Esophagus squamous epithelium (tissue), 5 donors: ENCODE results near the gene PROSER2. TPM values are rescaled to one million over a fixed set of nuclear protein-coding genes. Genes with fewer than 3 reads are reported as not detected.

Experiments used
- DNase-seq: peaks from one replicate; lab custom pipeline; 2025; lab: John Stamatoyannopoulos, UW
- H3K27ac ChIP-seq, 4 donors: fragments of 200-600 bp; sonication (generic); one replicate each; pipeline ENCODE4 v1.5.1; 2016 to 2019; ENCODE audit warnings: mild to moderate bottlenecking in 1 of 4
- H3K27me3 ChIP-seq, 4 donors: fragments of 200-600 bp; sonication (generic); 1 replicate in 3 of 4; 2 replicates in 1 of 4; pipeline versions ENCODE4 v1.5.1 to v1.6.0; 2017 to 2021; ENCODE audit warnings: antibody characterized with exemption in 1 of 4
- H3K36me3 ChIP-seq, 3 donors: fragments of 200-600 bp; sonication (generic); one replicate each; pipeline ENCODE4 v1.5.1; 2016 to 2019
- H3K4me1 ChIP-seq, 3 donors: fragments of 200-600 bp; sonication (generic); one replicate each; pipeline ENCODE4 v1.5.1; 2017 to 2019
- H3K4me3 ChIP-seq, 4 donors: fragments of 200-600 bp; sonication (generic); 1 replicate in 3 of 4; 2 replicates in 1 of 4; pipeline ENCODE4 v1.5.1; 2016 to 2019; ENCODE audit warnings: mild to moderate bottlenecking in 2 of 4, moderate library complexity in 1 of 4
- H3K9me3 ChIP-seq, 3 donors: fragments of 200-600 bp; sonication (generic); one replicate each; pipeline ENCODE4 v1.5.1; 2016 to 2019
- CTCF ChIP-seq, 6 experiments: fragments of 450-650 bp in 4 of 6; fragments of 200-600 bp in 2 of 6; sonication (generic) in 2 of 6; IDR thresholded peaks; one replicate each; pipeline ENCODE4 v1.5.1; 2016 to 2019; ENCODE audit warnings: antibody characterized with exemption in 6 of 6, mild to moderate bottlenecking in 4 of 6, moderate library complexity in 4 of 6
- POLR2A ChIP-seq, 4 donors: fragments of 450-650 bp; IDR thresholded peaks; one replicate each; pipeline ENCODE4 v1.6.1; 2017; ENCODE audit warnings: antibody characterized with exemption in 4 of 4, mild to moderate bottlenecking in 4 of 4, moderate library complexity in 3 of 4
- WGBS, 2 donors: methylation state at CpG; one replicate each; pipeline ENCODE4 v1.1.5; 2018; 5-methylcytosine and 5-hydroxymethylcytosine counted together
- intact Hi-C: fragments of 100-400 bp; cut with DNase I; formaldehyde crosslinking; loops from one replicate; pipeline ENCODE4 v1.15.0; 2022
- total RNA-seq, 4 donors: library from RNA; depleted of rRNA; stranded (reverse); fragments of >200 nt; gene quantifications; one replicate each; pipeline ENCODE4 v1.1.0, GENCODE V29; 2016
- donor health status: DM: yes; HTN: yes; CAD: no.

The PROSER2 gene
- total RNA-seq, 4 donors from 2014 or later = 6.4 to 15.5 (median 11.1) TPM

- peaks cover 0 to 47% (median 0%) of the 10 kb centered on the region in 3 donors for H3K36me3 ChIP-seq
- H3K4me1 ChIP-seq = peaks cover 15 to 50% (median 15%) of the 10 kb centered on the region in 3 donors
- peak overlapping the region in 1 of 4 donors; percentile 32 for H3K4me3 ChIP-seq
- H3K9me3 ChIP-seq = no peaks in the 10 kb centered on the region
- H3K27ac ChIP-seq = peak overlapping the region in 2 of 4 donors; percentile 9 to 54
- no peak for DNase-seq
- no peaks in the 10 kb centered on the region for H3K27me3 ChIP-seq
- WGBS, 2 donors = 80 to 100% methylated on average over 1 to 2 of the region's 8 CpGs
- intact Hi-C loops = no loop called here
- TF ChIP-seq CTCF (IDR thresholded peaks at IDR 0.05) (no peak), POLR2A (IDR thresholded peaks at IDR 0.05) (no peak)
Observed at GRCh38 chr10:11870461-11870780, 47.3 kb downstream of the PROSER2 start.

DNA sequence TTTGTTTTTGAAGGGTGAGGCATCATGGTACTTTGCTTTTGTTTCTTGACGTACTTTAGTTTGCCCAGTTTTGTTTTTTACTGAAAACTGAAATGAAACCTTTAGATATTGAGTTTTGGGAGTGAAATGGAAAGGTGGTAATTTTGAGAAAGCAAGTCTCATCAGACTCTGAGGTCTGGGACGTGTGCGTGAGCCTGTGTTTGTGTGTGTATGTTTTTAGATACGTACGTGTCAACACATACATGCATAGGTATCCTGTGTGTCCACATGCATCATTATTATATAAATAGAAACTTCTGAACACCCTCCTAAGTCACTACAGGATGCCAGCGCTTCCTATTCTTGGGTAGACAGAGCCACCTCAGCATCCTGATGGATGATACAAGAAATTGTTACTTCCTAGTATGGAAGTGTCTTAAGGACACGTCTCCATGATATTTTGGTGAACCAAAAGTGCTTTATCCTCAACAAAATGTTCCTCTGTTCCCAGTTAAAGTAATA, 47.8 kb downstream of the PROSER2 start:
- H3K27ac ChIP-seq = peak overlapping the region in 2 of 4 donors; percentile 56 to 57
- DNase-seq = no peak
- 83 to 85% methylated on average over 7 of the region's 7 CpGs for WGBS, 2 donors
- H3K4me3 ChIP-seq = no peak overlapping the region
- TF ChIP-seq CTCF (IDR thresholded peaks at IDR 0.05) (no peak), POLR2A (IDR thresholded peaks at IDR 0.05) (no peak)
- H3K4me1 ChIP-seq = peaks cover 19 to 55% (median 21%) of the 10 kb centered on the region in 3 donors
- H3K27me3 ChIP-seq = no peaks in the 10 kb centered on the region
- no peaks in the 10 kb centered on the region for H3K9me3 ChIP-seq
- intact Hi-C loops = no loop called here
- H3K36me3 ChIP-seq = peaks cover 0 to 43% (median 0%) of the 10 kb centered on the region in 3 donors

GRCh38 chr10:11871466-11871865, 48.3 kb downstream of the PROSER2 start:
- H3K9me3 ChIP-seq = no peaks in the 10 kb centered on the region
- DNase-seq = no peak
- whole genome bisulfite sequencing, 2 donors = 34 to 47% methylated on average over 9 of the region's 9 CpGs
- peaks cover 0 to 39% (median 0%) of the 10 kb centered on the region in 3 donors for H3K36me3 ChIP-seq
- TF ChIP-seq CTCF (IDR thresholded peaks at IDR 0.05) = no peak
- no peak for TF ChIP-seq POLR2A (IDR thresholded peaks at IDR 0.05)
- H3K27ac ChIP-seq = peak overlapping the region in 2 of 4 donors; percentile 56 to 57
- intact Hi-C loops = no loop called here
- H3K4me3 ChIP-seq = no peak overlapping the region
- peaks cover 25 to 60% (median 26%) of the 10 kb centered on the region in 3 donors for H3K4me1 ChIP-seq
- no peaks in the 10 kb centered on the region for H3K27me3 ChIP-seq

GRCh38 chr10:11874568-11875493, 51.7 kb downstream of the PROSER2 start:
- no peak for TF ChIP-seq POLR2A (IDR thresholded peaks at IDR 0.05)
- TF ChIP-seq CTCF (IDR thresholded peaks at IDR 0.05) = no peak
- H3K9me3 ChIP-seq = no peaks in the 10 kb centered on the region
- intact Hi-C loops = no loop called here
- peak overlapping the region in 3 of 4 donors; percentile 1 to 35 (median 17) for H3K4me3 ChIP-seq
- 7 to 24% methylated on average over 8 to 14 of the region's 20 CpGs for WGBS, 2 donors
- H3K4me1 ChIP-seq = peaks cover 26 to 72% (median 29%) of the 10 kb centered on the region in 3 donors
- no peaks in the 10 kb centered on the region for H3K27me3 ChIP-seq
- H3K27ac ChIP-seq = peak overlapping the region; percentile 86 to 93 (median 90)
- no peak for DNase-seq
- H3K36me3 ChIP-seq = peaks cover 0 to 7% (median 0%) of the 10 kb centered on the region in 3 donors
